VCaP (cell line): ENCODE measurements around the gene APH1A.

Experiments
- H3K27ac ChIP-seq: fragments of 450-650 bp; 2 replicates; pipeline ENCODE4 v1.5.1; 2017
- TF ChIP-seq, protein P1 (sequence below): fragments of 450-650 bp; conservative IDR thresholded peaks from 2 replicates; pipeline ENCODE4 v1.5.1; 2017; ENCODE audit warnings: mild to moderate bottlenecking, moderate library complexity

The APH1A gene

DNA sequence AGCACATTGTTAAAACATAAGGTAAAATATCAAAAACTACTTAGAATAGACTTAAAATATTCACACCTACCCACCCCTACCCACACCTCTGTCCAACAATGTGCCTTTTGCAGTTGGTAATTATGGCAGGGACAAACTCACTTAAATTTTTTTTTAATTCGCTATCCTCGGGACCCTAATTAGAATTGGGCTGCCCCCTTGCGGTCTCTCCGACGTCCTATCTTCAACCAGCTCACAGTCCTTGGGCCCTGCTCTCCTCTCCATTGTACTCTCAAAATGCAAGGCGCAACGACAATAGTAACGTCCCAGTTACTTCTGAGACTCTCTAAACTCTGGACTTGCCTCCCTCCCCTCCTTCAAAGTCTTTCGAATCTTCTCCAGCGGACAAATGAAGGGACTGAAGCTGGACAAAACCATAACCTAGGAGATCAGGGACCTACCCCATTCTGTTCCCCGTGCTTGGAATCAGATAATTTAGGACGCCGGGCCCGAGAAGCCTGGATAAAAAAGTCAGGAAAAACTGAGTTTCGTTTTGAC, 12.5 kb upstream of the APH1A start:
- H3K27ac ChIP-seq: peak overlapping the region; percentile 77
- TF ChIP-seq, protein P1, sequence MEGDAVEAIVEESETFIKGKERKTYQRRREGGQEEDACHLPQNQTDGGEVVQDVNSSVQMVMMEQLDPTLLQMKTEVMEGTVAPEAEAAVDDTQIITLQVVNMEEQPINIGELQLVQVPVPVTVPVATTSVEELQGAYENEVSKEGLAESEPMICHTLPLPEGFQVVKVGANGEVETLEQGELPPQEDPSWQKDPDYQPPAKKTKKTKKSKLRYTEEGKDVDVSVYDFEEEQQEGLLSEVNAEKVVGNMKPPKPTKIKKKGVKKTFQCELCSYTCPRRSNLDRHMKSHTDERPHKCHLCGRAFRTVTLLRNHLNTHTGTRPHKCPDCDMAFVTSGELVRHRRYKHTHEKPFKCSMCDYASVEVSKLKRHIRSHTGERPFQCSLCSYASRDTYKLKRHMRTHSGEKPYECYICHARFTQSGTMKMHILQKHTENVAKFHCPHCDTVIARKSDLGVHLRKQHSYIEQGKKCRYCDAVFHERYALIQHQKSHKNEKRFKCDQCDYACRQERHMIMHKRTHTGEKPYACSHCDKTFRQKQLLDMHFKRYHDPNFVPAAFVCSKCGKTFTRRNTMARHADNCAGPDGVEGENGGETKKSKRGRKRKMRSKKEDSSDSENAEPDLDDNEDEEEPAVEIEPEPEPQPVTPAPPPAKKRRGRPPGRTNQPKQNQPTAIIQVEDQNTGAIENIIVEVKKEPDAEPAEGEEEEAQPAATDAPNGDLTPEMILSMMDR: peak; percentile 89

DNA sequence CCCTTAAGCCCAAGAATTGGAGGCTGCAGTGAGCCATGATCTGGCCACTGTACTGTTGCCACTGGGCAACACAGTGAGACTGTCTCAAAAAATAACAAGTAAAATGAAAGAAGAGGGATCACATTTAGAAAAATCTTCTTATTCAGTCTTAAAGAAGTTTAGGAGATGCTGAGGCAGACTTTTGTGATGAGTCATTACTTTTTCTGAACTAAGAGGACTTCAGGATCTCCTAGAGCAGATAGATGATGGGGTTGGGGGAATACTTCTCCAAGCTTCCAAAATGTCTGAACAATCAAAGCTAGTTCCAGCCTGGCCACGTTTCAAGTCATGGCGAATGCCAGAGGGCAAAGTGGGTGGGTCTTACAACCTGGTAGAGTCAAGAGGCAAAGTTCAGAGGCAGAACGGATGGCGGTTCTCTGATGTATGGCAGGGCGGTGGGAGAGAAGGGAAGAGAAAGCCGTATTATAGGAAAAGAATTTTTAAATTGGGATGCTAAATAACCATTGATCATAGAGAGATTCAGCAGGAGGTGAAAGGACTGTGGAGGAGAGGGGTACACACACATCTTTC, 11.4 kb upstream of the APH1A start:
- TF ChIP-seq, protein P1: no peak
- H3K27ac ChIP-seq: no peak overlapping the region

DNA sequence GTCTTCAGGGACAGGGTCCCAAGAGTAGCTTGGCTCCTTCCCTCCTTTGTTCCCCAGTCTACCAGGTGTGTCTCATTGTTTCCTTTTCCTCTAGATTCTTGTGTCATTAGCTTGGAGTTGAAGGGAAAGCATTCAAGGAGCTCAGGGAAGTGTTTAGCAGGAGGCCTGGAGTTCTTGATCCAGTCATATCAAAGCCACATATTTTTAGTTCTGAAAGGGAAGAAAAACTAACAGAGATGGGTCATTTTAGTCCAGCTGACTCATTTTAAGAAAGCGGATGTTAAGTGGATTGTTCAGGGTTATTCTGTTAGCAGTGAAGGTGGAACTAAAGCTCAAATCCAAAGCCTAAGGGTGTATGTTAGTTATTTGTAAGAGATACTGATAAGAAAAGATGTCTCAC, 4.5 kb upstream of the APH1A start:
- no peak overlapping the region for H3K27ac ChIP-seq
- TF ChIP-seq, protein P1: no peak

- TF ChIP-seq, protein P1: no peak
- H3K27ac ChIP-seq: no peak overlapping the region
Observed at GRCh38 chr1:150271291-150271959, 2.6 kb upstream of the APH1A start.

DNA sequence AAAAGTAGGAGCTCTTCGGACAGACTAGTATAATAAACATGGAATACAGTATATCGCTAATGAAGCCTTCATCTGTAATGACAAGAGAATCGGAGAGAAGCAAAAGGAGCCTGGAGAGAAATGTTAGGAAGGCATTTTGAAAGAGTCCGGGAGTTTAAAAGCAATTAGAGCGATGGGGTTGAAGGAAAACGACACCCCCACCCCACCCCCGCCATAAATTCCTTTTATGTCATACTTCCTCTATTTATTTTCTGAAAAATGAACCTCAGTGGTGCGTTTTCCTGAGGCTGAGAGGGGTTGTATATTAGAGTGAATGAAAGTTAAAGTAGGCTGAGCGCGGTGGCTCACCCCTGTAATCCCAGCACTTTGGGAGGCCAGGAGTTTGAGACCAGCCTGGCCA, 635 bp upstream of the APH1A start:
- peak overlapping the region; percentile 87 for H3K27ac ChIP-seq
- TF ChIP-seq, protein P1: no peak

DNA sequence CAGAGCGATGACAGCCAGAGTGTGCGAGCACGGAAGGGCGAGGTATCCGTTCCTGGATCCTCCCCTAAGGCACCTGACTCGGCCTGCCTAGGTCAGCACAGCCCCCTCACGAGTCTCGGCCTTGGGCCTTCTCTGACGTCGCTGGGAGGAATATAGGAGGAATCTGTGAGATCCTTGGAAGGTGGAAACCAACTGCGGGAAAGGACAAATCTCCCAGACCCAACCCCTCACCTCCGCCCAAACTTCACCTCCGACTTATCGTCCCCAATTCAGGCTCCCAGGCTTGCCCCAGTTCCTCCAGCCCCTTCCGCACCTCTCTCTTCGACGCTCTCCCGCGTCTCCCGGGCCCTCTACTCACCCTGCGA, 494 bp downstream of the APH1A start:
- H3K27ac ChIP-seq: peak overlapping the region; percentile 87
- TF ChIP-seq, protein P1: no peak

GRCh38 chr1:150267896-150268295, 920 bp downstream of the APH1A start:
- TF ChIP-seq, protein P1: no peak
- H3K27ac ChIP-seq: peak overlapping the region; percentile 87
